Astrocyte (in vitro differentiated cells and primary cell): ENCODE measurements around the gene CHMP3.

Experiments
- CTCF ChIP-seq: IDR thresholded peaks from 2 replicates; pipeline ENCODE4 v1.5.1; 2011; ENCODE audit warnings: low read depth, mild to moderate bottlenecking, inconsistent platforms, low read length, moderate library complexity; ENCODE audit not compliant: insufficient read depth
- EZH2 ChIP-seq: IDR thresholded peaks from 2 replicates; pipeline ENCODE4 v1.6.1; 2012; ENCODE audit warnings: mild to moderate bottlenecking, low read length, inconsistent platforms; ENCODE audit not compliant: insufficient read depth

- no peak for TF ChIP-seq CTCF
- TF ChIP-seq EZH2 = no peak
Measured at GRCh38 chr2:86489542-86489941, 73.7 kb downstream of the CHMP3 start.
